LNCAP (cell line): ENCODE data around the gene SLC43A1.

Experiments used
- TF ChIP-seq, protein P1 (sequence below): fragments of 450-650 bp; IDR thresholded peaks from 2 replicates; pipeline ENCODE4 v1.5.1; 2017; ENCODE audit warnings: mild to moderate bottlenecking

SLC43A1 gene

DNA sequence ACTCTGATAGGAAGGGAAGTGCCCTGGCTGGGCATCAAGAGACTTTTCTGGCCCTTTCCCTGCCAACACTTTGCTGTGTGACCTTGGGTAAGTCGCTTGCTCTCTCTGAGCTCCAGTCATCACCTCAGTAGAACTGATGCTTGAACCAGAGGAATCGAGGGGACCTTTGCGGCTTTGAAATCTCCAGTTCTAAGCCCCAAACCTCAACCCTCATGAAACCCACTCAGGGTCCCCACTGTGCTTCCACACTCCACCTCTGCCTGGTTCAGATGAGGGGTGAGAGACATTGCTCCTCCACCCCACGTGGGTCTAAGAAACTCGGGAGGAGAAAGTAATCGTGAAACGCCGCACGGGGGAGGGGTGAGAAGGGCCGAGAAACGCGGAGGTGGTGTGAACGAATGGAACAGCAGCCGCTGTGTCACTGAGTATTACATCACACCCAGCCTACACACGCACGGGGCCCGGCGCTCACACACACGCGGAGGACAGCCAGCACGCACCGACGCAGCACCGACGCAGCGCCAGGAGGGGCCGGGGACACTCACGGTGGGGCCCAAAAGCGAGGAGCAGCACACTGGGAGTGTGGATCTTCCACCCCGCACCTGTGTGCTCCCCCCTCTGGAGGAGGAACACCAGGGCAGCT lies 50.8 kb downstream of the SLC43A1 start:
- TF ChIP-seq, protein P1, sequence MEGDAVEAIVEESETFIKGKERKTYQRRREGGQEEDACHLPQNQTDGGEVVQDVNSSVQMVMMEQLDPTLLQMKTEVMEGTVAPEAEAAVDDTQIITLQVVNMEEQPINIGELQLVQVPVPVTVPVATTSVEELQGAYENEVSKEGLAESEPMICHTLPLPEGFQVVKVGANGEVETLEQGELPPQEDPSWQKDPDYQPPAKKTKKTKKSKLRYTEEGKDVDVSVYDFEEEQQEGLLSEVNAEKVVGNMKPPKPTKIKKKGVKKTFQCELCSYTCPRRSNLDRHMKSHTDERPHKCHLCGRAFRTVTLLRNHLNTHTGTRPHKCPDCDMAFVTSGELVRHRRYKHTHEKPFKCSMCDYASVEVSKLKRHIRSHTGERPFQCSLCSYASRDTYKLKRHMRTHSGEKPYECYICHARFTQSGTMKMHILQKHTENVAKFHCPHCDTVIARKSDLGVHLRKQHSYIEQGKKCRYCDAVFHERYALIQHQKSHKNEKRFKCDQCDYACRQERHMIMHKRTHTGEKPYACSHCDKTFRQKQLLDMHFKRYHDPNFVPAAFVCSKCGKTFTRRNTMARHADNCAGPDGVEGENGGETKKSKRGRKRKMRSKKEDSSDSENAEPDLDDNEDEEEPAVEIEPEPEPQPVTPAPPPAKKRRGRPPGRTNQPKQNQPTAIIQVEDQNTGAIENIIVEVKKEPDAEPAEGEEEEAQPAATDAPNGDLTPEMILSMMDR, result no peak

DNA sequence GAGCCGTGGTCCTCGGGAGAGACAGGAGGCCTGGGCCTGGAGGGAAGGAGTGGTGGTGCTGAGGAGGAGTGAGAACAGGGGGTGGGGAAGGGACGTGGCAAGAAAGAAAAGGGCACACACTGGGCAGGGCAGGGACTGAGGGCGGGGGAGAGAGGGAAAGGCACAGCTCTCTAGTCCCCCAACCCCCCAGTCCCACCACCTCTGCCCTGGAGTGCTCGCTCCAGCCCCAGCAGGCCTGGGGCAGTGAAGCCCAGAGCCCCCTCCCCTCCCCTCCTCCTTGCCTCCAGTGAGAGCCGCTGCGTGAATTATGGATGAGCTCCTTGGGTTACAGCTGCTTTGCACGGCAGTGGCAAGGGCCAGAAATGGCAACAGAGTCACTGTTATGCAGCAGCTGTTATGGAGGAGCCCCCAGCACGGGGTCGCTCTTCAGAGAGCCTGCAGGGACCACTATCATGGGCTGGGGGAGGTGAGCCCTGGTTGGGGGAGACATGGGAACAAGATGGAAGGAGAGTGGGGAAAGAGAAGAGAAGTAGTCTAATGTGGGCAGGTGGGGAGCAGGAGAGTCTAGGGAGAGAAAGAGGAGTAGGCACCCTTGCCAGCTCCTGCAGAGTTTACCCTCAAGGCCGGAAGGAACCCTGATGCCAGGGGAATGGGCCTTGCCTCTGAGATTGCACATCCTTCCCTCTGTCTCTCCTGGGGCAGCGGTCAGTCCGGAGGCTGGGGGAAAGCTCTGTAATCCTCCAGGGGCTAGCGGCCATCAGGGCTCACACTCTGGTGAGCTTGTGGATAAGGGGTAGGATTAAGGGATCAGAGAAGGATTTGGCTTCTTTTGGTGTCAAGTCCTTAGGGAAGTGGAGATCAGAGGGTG lies 51.6 kb downstream of the SLC43A1 start:
- TF ChIP-seq, protein P1, result no peak

DNA sequence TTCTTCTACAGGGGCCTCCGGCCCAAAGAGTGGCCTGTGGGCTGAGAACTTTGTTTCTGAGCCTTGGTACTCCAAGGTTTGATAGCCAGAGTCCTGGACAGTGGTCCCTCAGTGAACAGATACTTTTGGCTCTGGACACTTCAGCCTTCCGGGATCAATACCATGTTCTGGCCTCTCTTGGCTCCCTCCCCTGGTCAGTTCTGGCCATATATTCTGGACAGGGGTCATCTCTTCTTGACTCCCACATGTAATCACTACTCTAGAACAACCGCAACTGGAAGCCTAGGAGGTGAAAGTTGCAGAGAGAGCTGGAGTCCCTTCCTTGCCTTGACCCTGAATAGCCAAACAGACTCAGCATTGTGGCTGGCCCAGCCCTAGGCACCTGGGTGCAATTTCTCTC lies 52.9 kb downstream of the SLC43A1 start:
- TF ChIP-seq, protein P1, result no peak

DNA sequence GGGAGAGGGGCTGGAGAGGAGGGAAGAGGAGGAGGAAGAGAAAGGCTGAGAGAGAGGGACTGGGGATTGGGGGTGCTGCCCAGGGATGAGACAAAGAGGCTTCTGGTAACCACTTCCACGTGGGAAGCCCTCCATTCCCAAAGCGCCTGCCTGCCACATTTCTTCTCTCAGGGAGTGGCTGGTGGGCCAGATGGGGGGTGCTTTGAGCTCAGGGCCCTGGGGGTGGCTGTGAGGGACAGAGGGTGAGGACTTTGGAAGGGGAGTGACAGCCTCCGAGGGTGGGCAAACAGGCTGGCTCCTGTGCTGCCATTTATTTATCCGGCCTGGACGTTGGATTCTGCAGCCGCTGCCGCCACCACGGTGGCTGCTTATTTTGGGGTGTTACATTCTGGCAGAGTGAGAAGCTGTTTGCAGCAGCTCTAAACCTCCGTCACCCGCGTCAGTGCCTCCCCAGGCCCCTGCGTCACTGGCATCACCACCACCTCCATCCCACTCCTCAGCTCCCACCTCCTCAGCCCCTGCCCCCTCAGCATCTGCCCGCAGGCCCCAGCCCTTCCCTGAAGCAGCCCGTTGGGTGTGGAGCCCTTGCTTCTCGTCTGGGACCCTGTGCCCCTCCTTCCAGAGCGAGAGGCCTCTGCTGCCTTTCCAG lies 53.5 kb downstream of the SLC43A1 start:
- TF ChIP-seq, protein P1, result no peak

DNA sequence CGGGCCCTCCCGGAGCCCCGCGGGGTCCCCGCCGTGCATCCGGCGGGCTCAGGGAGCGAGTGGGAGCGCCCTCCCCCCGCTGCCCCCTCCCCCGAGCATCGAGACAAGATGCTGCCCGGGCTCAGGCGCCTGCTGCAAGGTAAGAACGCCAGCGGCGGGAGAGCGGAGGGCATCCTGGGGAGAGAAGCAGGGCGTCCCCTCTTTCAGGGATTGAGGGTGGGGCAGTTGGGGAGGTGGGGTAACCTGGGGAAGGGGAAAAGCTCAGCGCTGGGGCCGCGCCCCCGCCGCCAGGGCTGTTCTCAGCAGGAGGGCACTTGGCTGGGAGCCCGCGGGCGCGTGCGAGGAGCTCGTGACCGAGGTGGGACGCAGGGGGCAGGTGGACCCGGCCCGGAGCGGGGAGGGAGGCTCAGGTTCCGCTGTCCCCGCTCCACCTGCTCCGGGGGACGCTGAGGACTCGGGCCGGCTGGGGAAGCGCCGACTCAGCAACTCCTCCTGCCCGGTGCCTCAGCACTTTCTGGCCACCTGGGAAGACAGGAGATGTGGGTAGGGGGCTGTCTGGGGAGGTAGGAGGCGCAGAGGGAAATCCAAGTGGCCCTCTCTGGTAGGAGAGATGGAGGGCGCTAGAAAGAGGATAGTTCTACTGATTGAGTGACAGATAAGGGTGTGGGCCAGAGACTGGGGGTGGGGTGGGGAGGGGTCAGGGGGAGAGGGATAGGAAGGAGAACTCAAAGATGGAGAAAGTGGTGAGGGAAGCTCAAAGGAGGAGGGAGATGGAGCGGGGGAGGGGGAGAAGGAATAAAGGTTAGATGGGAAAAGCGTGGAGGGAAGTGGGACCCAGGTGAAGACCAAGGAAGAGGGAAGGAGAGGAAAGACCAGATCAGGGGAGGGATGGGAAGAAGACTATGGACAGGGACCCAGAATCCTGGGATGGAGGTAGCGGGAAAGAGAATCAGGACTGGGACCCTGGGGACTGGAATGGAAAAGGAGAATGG lies 54.4 kb downstream of the SLC43A1 start:
- TF ChIP-seq, protein P1, result no peak

DNA sequence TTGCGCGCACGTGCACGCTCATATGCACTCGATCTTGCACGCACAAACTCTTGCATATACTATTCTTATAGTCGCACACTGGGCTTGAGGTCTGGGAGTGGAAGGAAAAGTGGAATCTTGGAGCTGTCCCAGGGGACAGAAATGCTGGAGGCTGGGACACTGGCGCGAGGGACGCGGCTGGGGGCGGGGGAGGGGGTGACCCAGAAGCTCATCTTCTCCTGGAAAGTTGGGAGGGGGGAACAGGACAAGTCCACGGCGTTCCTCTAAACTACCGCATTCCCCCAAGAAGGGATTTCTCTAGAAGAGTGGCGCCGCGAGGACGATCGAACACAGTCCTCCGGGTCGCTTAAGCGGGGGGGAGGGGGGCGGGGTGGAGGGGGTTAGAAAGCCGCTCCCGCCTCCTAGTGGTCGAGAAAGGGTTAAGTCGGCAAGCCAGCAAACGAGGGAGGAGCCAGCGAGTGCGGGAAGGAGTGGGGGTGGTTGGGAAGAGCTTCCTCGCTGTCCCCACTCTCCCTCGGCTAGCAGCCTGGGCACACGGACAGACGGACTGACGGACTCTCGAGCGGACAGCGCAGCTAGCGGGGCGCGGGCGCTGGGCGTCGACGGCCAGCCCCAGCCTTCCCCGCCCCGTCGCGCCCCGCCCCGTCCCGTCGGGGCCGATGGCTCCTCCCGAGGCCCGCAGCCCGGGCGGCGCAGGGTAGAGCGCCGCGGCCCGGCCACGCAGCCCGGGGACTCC lies 55.3 kb downstream of the SLC43A1 start, which contains the start of gene RTN4RL2:
Gene RTN4RL2 (plus strand): TSS at position 507 of the 736 bp plus-strand sequence. CDS start 338 bp downstream, outside the sequence.
- TF ChIP-seq, protein P1, result no peak; the same call in 1 of the 2 replicates
